GM19035 (cell line): ENCODE measurements around the gene PNCK.
"Not testable (repeated sequence)": the region's sequence is repeated elsewhere in the genome, so short reads cannot be mapped to it uniquely, and the experiment has no call there.

Source experiments
- ATAC-seq: cut with Tn5 transposase; IDR thresholded peaks from one replicate; pipeline ENCODE4 v1.9.1; 2021; ENCODE audit not compliant: unreplicated experiment

The PNCK gene

DNA sequence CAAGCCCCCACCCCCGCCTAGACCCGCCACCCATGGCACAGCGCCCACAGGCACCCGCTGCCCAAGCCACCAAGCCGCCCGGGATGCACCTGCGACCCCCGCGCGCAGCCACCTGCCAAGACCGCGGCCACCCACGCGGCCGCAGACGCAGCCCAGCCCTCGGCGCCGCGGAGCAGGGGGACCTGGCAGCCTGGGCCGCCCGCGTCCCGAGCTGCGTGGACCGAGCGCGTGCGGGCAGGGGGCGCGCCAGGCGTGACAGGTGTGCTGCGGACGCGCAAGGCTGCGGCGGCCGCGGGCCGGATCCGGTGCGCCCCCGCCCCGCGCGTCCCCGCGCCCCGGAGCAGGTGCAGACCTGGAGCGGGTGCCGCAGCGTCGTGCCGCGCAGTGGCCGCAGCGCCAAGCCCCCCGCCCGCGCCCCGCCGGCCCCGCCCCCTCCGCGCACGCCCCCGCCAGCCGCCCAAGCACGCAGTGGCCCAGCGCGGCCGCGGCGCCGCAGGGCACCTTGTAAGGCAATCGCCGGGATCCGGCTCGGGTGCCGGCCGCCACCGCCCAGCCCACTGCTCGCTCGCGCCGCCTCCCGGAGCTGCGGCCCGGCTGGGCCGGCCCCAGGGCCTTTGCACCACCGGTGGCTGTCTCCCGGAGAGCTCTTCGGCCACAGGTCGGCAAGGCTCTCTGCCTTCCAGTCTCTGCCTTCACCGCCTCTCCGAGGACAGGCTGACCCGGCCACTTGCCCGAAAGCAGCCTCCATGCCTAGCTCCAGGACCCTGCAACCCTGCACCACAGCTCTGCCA lies at the start of gene PNCK:
Gene PNCK (minus strand): TSS at position 386 of the 791 bp plus-strand sequence. CDS start 737 bp downstream, outside the sequence.
- no peak for ATAC-seq

DNA sequence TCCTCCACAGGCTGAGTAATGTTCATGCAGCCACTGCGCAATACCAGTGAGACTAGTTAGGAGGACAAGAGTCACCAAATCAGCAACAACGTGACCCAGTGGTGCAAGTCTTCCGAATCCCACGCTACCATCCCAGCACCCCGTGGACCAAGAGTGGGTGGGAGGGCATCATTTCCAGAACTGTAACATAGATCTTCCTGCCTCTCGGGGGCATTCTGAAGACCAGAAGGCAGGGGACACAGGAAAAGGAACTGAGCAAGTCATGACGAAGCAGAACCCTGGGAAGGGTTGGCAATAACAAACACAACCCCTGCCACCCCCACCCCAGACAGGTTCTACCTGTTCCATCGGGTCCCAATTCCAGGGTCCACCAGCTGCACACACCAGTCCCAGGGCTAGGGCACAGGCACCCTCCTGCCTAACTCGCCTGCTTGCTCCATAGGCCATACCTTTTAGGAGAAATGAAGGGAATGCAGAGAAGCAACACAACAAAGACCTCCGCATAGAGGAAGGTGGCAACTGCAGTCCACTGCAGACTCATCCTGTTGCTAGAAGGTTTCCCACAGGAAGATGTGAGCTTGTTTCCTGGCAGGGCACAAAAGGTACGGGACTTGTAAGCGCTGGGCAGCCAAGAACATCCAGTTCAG lies 49.2 kb upstream of the PNCK start:
- ATAC-seq, result no peak

DNA sequence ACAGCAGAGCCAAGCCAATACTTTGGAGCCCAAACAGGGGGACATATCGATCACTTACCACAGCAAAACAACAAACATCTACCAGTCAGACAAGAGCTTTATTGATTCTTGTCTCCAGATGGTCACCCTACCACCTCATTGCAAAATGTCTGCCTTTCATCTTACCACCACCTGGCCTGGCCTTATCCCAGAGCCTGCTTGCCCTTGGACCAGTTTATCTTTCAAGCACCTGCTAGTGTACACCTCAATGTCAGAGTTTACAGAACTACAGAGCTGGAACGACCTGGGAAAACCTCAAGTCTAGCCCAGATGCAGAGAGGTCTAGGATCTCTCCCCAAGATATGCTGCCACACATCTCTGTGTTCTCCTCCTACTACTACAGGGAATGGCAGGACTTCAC lies 46.1 kb upstream of the PNCK start:
- ATAC-seq, result no peak

GRCh38 chrX:153719238-153719637 lies 45.6 kb upstream of the PNCK start:
- no peak for ATAC-seq

GRCh38 chrX:153717445-153717844 lies 43.8 kb upstream of the PNCK start:
- ATAC-seq, result no peak

DNA sequence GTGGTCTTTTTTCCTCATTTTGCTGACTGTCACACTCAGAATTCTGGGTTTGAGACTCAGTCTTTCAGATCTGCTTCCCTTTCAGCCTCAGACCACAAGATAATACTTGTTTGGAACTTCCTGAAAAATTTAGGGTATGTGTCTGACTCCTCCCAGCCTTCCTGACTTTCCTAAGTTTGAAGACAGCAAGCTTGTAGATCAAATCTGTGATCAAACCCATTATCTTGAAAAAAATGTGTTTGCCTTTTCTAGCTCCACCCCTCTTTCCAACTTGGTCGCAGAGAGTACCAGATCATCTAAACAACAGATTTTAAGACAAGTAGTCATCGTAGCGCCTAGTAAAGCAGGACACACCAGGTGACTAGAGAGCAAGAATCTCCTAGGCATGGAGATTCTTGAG lies 40.6 kb upstream of the PNCK start:
- ATAC-seq, result no peak

DNA sequence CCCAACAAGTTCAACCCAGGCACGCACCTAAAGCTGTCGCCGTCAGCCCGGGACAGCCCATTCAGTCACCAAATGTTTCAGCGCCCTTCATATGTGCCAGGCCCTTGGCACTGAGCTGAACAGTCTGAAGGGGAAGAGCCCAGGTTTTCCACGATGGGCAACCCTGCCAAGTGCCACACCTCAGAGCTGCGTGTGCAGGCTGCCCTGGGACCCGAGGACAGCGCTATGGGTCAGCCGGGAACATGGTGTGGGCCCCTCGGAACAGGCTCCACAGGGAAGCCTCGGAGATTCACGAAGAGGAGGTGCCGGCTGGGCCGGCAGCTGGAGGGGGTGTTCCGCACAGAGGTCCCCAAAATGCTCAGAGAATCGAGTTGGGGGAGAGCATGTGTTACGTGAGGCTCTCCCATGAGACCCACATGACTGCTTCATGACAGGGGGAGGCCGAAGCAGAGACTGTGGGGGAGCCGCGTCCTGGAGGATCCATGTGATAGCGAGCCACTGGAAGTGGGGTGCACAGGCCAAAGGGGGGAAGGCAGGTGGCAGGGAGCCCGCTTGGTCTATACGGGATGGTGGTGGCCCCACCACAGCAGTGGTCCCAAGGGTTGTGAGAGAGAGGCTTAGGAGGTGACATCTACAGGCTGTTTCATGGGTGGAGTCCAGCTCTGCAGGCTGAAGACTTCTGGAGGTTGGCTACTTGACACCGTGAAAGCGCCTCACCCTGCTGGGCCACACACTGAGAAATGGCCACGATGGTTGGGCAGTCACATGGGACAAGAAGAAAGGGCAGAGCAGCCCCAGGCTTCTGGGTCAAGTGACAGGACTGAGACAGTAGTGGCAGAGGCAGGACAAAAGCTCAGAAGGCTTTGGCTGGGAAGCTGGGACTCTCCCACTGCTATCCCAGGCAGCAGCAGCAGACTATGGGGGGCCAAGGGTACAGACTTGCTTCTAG lies 36.4 kb upstream of the PNCK start:
- ATAC-seq, result no peak

- no peak for ATAC-seq
Measured at GRCh38 chrX:153708415-153708814, 34.8 kb upstream of the PNCK start.

DNA sequence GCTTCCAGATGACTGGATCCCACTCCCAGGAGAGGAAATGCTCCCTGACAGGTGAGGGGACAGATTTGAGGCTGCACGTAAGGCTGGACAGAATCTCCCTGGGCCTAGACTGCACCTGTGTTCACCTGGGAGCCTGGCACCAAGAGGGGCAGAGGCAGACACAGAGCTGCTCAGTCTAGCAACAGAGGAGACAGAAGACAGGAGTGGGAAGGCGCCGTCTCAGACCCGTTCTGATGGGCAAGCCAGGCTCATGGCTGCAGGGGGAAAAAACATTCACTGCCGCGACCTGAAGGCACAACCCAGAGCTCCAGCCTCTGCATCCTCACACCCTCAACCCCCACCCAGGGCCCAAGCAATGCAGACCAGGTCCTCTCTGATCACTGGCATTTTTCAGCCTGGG lies 33.8 kb upstream of the PNCK start:
- ATAC-seq, result no peak

- ATAC-seq, result no peak
Measured at GRCh38 chrX:153706799-153707198, 33.2 kb upstream of the PNCK start.

- not testable (repeated sequence) for ATAC-seq
Measured at GRCh38 chrX:153705403-153706060, 31.9 kb upstream of the PNCK start.

GRCh38 chrX:153704631-153705402 lies 31.2 kb upstream of the PNCK start:
- not testable (repeated sequence) for ATAC-seq

DNA sequence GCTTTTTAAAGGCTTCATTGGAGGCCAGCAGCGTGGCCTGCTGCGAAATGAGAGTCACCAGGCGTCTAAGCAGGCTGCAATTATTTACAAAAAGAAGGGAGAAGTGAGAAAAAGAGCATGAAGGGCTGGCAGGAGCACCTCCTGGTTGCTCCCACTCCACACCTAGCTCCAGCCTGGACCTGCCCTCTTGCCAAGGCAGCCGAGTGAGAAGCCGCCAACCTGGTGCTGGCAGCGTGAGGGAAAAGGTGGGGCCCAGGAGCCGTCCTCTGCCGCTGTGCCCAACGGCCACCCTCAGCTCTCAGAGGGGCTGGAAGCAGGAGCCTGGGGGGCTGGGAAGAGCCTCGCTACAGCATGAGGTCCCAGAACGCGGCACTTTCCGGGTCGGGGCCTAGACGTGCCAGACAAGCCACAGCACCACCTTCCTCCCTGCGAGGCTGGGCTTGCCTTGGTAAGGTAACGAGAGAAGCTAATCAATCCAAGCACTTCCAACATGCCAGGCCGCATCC lies 30.5 kb upstream of the PNCK start:
- no peak for ATAC-seq

DNA sequence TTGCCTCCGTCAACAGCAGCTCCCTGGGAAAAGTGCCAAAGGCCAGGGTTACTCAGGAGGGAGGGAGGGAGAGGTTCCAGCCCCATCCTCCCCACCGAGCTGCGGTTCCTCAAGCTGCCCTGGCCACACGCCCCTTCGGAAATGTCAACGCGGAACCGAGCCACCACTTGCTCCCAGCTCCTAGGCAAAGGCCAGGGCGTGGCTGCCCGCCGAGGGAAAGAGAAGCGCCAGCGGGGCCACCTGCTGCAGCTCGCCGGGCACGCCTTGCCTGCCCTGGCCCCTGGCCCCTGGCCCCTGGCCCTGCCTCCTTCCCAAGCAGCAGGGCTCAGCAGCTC lies 29.4 kb upstream of the PNCK start:
- no peak for ATAC-seq

DNA sequence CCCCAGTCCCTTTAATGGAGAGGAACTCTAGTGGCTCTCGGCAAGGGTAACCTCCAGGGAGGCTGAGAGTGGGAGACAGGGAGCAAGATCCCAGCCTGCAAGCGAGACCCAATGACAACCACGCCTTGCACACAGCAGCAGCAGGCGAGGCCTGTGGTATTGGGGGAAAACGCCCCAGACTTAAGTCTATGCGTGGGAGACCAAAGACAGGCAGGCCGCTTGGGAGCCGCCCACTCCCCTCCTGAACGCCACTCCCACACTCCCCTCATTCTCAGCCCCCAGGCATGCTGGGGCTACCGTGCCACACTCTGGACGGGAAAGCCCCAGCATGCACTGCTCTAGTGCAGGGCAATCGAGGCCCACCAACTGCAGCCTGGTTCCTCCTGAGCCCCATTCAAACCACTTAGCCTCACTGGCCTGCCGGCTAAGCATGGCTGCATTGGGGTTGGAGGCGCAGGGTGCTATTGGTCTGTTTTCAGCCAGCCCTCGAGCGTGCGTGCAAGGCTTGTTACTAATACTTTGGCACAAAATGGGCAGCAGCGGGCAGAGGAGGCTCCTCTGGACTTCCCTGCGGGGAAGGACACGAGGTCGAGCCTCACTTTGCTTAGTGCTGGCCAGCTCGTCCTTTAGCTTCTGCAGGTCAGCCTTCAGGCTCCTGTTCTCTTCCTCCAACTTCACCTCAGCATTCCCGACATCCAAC lies 28.9 kb upstream of the PNCK start:
- no peak for ATAC-seq

DNA sequence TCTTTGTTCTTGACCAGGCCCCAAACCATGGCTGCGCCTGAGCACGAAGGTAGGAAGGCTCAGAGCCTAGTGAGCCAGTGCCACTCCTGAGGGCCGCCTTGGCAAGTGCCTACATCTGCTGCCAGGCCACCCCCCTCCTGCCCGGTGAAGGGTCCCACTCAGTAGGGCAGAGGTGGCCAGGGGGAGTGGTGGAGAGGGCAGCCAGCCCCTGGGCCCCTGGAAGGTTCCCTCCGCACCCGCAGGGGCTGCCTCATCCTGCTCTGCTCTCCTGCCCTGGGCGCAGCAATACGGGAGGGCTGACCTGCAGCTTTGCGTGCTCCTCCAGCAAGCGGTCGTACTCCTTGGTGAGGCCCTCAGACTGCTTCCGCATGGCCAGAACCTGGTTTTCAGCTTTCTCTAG lies 28.1 kb upstream of the PNCK start:
- ATAC-seq, result no peak

DNA sequence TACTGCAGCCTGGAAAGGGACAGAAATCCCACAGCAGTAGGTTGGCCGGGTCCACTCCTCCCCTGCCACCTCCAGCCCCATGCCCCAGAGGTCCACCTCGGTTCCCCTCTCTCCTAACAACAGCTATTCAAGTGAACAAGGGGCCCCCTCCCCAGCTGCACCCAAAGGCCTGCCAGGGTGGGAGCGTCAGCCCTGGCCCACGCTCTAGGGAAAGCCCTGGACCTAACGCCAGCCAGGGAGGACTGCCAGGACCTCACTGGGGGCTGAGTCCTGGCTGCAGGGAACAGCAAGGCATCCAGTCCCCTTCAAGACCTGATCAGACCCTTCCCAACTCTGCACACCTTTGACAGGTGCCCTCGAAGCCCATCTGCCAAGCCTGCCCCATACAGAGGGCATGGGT lies 27.4 kb upstream of the PNCK start:
- ATAC-seq, result no peak

DNA sequence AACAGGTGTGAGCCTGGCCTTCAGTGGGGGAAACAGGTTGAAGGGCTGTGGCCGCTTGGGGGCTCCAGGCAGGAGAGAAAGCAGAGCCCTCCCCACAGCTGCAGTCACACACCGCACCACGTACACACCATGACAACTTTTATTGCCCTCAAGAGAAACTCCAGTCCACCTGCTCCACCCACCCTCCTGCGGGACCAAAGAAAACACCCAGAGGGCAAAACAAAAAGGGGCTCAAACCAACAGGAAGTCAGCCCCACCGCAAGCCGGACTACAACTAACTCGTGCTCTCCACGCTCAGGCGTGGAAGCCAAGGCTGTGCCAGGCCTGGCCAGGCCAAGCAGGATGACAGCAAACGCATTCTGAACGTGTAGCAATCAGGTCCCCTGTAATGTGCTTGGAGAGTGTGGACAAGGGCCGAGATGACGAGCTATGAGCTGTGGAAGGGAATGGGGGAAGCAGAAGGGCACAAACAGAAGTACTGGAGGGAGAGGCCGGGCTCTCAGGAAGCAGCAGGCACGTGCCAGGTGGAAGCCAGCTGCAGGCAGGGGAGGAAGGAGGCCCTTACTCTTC lies 26.8 kb upstream of the PNCK start:
- ATAC-seq, result no peak

GRCh38 chrX:153699784-153700371 lies 26.3 kb upstream of the PNCK start:
- not testable (repeated sequence) for ATAC-seq
